SK-N-SH treated with all-trans-retinoic acid at 6 μM for 48 hours (cell line): ENCODE measurements around the gene LPIN3.

ENCODE experiments used
- ARNTL ChIP-seq: fragments of 450-650 bp; formaldehyde crosslinking; IDR thresholded peaks from 2 replicates; pipeline ENCODE4 v1.5.0; 2020; ENCODE audit warnings: low read depth, mild to moderate bottlenecking, moderate library complexity, borderline replicate concordance
- CREB5 ChIP-seq: fragments of 250-450 bp; sonication (Bioruptor Pico); IDR thresholded peaks from 2 replicates; pipeline ENCODE4 v1.5.1; 2020; ENCODE audit warnings: low read depth, mild to moderate bottlenecking, moderate library complexity
- CSRNP3 ChIP-seq: fragments of 250-450 bp; sonication (Bioruptor Pico); IDR thresholded peaks from 2 replicates; pipeline ENCODE4 v1.5.1; 2021; ENCODE audit warnings: mild to moderate bottlenecking, moderate library complexity
- PPARA ChIP-seq: fragments of 250-450 bp; sonication (Bioruptor Pico); IDR thresholded peaks from 2 replicates; pipeline ENCODE4 v1.5.0; 2020; ENCODE audit warnings: mild to moderate bottlenecking, borderline replicate concordance
- TCF4 ChIP-seq: fragments of 250-450 bp; sonication (Bioruptor Pico); IDR thresholded peaks from 2 replicates; pipeline ENCODE4 v1.8.0; 2021; ENCODE audit warnings: mild to moderate bottlenecking, moderate library complexity, borderline replicate concordance
- ZFP3 ChIP-seq: fragments of 250-450 bp; sonication (Bioruptor Pico); IDR thresholded peaks from 2 replicates; pipeline ENCODE4 v1.5.0; 2020; ENCODE audit warnings: mild to moderate bottlenecking, moderate library complexity
- ZFP30 ChIP-seq: fragments of 450-650 bp; formaldehyde crosslinking; IDR thresholded peaks from 2 replicates; pipeline ENCODE4 v1.5.0; 2022; ENCODE audit warnings: mild to moderate bottlenecking, moderate library complexity

GRCh38 chr20:41373931-41374920 lies 33.6 kb downstream of the LPIN3 start:
- TF ChIP-seq ZFP30 (CRISPR knock-in tag): no peak
- TF ChIP-seq ZFP3 (CRISPR knock-in tag): no peak
- no peak for TF ChIP-seq CREB5
- TF ChIP-seq PPARA (CRISPR knock-in tag): no peak
- no peak for TF ChIP-seq CSRNP3 (CRISPR knock-in tag)
- no peak for TF ChIP-seq ARNTL (CRISPR knock-in tag)
- no peak for TF ChIP-seq TCF4 (CRISPR knock-in tag)
